SK-N-SH treated with all-trans-retinoic acid at 6 μM for 48 hours (cell line): ENCODE measurements around the gene NTM.

Experiments
- BACH2 ChIP-seq: fragments of 250-450 bp; sonication (Bioruptor Pico); IDR thresholded peaks from 2 replicates; pipeline ENCODE4 v1.9.0; 2021; ENCODE audit warnings: mild to moderate bottlenecking, borderline replicate concordance
- ISL1 ChIP-seq: fragments of 250-450 bp; sonication (Bioruptor Pico); IDR thresholded peaks from 2 replicates; pipeline ENCODE4 v2.1.2; 2022; ENCODE audit warnings: mild to moderate bottlenecking, moderate library complexity
- OSR1 ChIP-seq: fragments of 250-450 bp; sonication (Bioruptor Pico); IDR thresholded peaks from 2 replicates; pipeline ENCODE4 v1.8.0; 2022; ENCODE audit warnings: moderate library complexity, mild to moderate bottlenecking, inconsistent platforms
- RARB ChIP-seq: fragments of 250-450 bp; sonication (Bioruptor Pico); IDR thresholded peaks from 2 replicates; pipeline ENCODE4 v1.8.0; 2021; ENCODE audit warnings: mild to moderate bottlenecking, moderate library complexity
- TF ChIP-seq, protein P1 (sequence below): fragments of 250-450 bp; sonication (Bioruptor Pico); IDR thresholded peaks from 2 replicates; pipeline ENCODE4 v1.5.0; 2020; ENCODE audit warnings: mild to moderate bottlenecking, moderate library complexity

- no peak for TF ChIP-seq ISL1 (CRISPR knock-in tag)
- TF ChIP-seq, protein P1, sequence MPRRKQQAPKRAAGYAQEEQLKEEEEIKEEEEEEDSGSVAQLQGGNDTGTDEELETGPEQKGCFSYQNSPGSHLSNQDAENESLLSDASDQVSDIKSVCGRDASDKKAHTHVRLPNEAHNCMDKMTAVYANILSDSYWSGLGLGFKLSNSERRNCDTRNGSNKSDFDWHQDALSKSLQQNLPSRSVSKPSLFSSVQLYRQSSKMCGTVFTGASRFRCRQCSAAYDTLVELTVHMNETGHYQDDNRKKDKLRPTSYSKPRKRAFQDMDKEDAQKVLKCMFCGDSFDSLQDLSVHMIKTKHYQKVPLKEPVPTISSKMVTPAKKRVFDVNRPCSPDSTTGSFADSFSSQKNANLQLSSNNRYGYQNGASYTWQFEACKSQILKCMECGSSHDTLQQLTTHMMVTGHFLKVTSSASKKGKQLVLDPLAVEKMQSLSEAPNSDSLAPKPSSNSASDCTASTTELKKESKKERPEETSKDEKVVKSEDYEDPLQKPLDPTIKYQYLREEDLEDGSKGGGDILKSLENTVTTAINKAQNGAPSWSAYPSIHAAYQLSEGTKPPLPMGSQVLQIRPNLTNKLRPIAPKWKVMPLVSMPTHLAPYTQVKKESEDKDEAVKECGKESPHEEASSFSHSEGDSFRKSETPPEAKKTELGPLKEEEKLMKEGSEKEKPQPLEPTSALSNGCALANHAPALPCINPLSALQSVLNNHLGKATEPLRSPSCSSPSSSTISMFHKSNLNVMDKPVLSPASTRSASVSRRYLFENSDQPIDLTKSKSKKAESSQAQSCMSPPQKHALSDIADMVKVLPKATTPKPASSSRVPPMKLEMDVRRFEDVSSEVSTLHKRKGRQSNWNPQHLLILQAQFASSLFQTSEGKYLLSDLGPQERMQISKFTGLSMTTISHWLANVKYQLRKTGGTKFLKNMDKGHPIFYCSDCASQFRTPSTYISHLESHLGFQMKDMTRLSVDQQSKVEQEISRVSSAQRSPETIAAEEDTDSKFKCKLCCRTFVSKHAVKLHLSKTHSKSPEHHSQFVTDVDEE: no peak
- TF ChIP-seq RARB (CRISPR knock-in tag): no peak
- TF ChIP-seq OSR1 (CRISPR knock-in tag): no peak
- no peak for TF ChIP-seq BACH2 (CRISPR knock-in tag)
These were observed 394.2 kb downstream of the NTM start for GRCh38 chr11:131764649-131765048.
